ENCODE results near the gene CMSS1.

CMSS1 gene

GRCh38 chr3:100006570-100007271 is 189.1 kb downstream of the CMSS1 start:
- no peak overlapping the region for H3K27ac Mint-ChIP-seq
- no peak overlapping the region for H3K4me3 Mint-ChIP-seq
- H3K27me3 Mint-ChIP-seq (ENCODE audit: low read depth) = no peaks in the 10 kb centered on the region
- peaks cover 3% of the 10 kb centered on the region for H3K36me3 Mint-ChIP-seq (ENCODE audit: low read depth)
- H3K4me1 Mint-ChIP-seq (ENCODE audit: low read depth) = peaks cover 6% of the 10 kb centered on the region
- no peaks in the 10 kb centered on the region for H3K9me3 Mint-ChIP-seq

DNA sequence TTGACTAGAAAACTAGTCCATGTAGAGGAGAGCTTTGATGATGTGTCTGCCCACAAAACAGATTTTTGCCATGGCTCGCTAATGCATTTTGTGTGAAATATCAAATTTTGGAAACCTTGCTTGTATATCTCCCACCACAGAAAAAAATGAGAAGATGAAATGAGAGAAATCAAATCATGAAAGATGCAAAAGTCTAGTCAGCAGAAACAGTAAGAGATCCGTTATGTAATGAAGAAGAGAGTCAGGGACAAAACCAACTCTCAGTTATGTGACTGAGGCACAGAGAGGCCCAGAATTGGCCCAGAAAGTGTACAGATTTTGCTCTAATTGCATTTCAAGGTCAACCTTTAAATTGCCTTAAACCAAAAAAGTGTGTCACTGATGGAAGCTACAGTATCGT is 189.7 kb downstream of the CMSS1 start:
- Mint-ChIP-seq H3K9me3 (no peaks in the 10 kb centered on the region), H3K4me1 (ENCODE audit: low read depth) (peaks cover 6% of the 10 kb centered on the region), H3K27ac (no peak overlapping the region), H3K27me3 (ENCODE audit: low read depth) (no peaks in the 10 kb centered on the region), H3K4me3 (no peak overlapping the region), H3K36me3 (ENCODE audit: low read depth) (peaks cover 3% of the 10 kb centered on the region)

DNA sequence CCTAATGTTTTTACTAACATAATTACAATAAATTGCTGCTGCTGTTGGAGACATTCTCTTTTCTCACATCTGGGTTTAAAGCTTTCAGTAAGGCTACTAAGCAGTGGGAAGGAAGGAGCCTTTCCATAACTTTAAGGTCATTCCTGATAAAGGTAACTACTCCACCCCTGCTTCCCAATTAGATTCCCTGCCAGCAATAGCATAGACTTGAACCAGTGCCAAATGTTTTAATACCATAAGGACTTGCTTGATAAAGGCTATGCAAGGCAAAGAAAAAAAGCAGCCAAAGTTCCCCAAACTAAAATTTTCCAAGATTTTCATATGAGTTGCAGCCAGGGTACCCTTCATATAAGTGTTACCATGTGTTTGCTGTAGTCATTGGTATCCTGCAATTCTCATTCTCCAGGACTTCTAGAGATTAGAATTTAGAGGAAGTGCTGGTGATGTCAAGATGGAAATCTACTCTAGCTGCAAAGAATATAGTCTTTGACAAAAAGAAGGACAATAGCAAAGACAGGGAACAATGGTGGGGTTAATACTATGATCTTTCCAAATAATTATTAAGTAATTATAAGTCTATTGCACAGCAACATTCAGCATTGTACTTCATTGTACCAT is 190.5 kb downstream of the CMSS1 start:
- no peaks in the 10 kb centered on the region for H3K9me3 Mint-ChIP-seq
- H3K4me3 Mint-ChIP-seq = no peak overlapping the region
- H3K36me3 Mint-ChIP-seq (ENCODE audit: low read depth) = peaks cover 3% of the 10 kb centered on the region
- no peak overlapping the region for H3K27ac Mint-ChIP-seq
- no peaks in the 10 kb centered on the region for H3K27me3 Mint-ChIP-seq (ENCODE audit: low read depth)
- H3K4me1 Mint-ChIP-seq (ENCODE audit: low read depth) = peaks cover 4% of the 10 kb centered on the region

DNA sequence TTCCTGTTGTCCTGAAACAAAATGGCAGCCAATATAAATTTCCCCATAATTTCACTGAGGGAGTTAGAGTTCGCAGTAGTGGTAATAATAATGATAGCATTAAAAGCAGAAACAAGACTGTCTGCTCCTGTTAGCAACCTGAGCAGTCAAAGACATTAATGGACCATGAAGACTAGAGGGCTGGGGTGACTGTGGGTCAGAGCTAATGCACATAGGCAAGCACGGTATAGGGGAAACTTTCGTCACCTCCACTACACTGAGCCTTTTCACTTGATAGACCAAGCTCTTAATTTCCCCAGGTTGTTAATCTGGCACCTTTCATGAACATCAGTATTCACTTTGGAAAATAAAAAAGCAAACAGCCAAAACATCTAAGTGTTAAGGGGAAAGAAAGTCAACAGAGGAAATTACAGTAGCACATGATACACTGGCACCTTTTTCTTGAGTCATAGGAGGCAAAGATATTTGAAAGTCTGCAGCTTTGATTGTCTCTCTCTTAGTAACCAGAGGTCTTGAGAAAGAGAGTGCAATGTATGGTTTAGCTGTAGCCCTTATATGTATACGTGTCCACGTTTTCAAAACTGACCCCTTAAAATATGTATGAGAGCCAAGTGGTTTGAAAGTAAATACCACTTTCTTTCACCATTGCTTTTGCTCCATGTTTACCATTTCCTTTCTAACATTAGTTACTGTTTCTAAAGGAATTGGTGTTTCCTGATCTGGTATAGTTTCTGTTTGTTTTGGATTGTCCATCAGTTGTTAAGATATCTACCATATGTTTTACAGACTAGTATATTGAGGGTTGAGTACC is 191.8 kb downstream of the CMSS1 start:
- no peak overlapping the region for H3K4me3 Mint-ChIP-seq
- H3K4me1 Mint-ChIP-seq (ENCODE audit: low read depth) = peaks cover 4% of the 10 kb centered on the region
- peaks cover 1% of the 10 kb centered on the region for H3K36me3 Mint-ChIP-seq (ENCODE audit: low read depth)
- no peaks in the 10 kb centered on the region for H3K27me3 Mint-ChIP-seq (ENCODE audit: low read depth)
- H3K27ac Mint-ChIP-seq = no peak overlapping the region
- no peaks in the 10 kb centered on the region for H3K9me3 Mint-ChIP-seq

- H3K4me1 Mint-ChIP-seq (ENCODE audit: low read depth) = peaks cover 2% of the 10 kb centered on the region
- peaks cover 4% of the 10 kb centered on the region for H3K9me3 Mint-ChIP-seq
- peaks cover 1% of the 10 kb centered on the region for H3K36me3 Mint-ChIP-seq (ENCODE audit: low read depth)
- no peak overlapping the region for H3K27ac Mint-ChIP-seq
- H3K4me3 Mint-ChIP-seq = no peak overlapping the region
- H3K27me3 Mint-ChIP-seq (ENCODE audit: low read depth) = no peaks in the 10 kb centered on the region
These were observed 192.4 kb downstream of the CMSS1 start for GRCh38 chr3:100010087-100010417.

GRCh38 chr3:100018806-100019205 is 201.1 kb downstream of the CMSS1 start:
- Mint-ChIP-seq H3K27me3 (ENCODE audit: low read depth) (no peaks in the 10 kb centered on the region), H3K27ac (no peak overlapping the region), H3K4me1 (ENCODE audit: low read depth) (no peaks in the 10 kb centered on the region), H3K9me3 (peaks cover 6% of the 10 kb centered on the region), H3K36me3 (ENCODE audit: low read depth) (peaks cover 2% of the 10 kb centered on the region), H3K4me3 (no peak overlapping the region)

DNA sequence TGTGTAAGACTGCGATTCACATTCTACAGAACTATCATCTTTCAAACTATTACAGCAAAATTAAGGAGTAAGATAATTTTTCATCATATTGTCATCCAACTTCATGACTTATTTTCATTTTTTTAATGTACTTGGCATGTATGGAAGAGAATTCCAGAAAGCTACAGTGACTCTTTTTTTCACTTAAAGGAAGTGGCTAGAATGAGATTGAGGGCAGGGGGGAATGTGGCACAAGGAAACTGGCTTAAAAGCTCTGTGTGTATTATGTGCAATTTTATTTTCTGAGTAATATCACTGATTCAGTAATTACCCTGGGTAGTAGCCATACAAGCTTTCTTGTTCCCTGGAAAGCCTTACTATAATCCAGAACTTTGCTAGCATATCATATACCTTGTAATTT is 202.1 kb downstream of the CMSS1 start:
- Mint-ChIP-seq H3K4me3 (no peak overlapping the region), H3K27ac (no peak overlapping the region), H3K9me3 (peaks cover 5% of the 10 kb centered on the region), H3K27me3 (ENCODE audit: low read depth) (no peaks in the 10 kb centered on the region), H3K4me1 (ENCODE audit: low read depth) (no peaks in the 10 kb centered on the region), H3K36me3 (ENCODE audit: low read depth) (peaks cover 2% of the 10 kb centered on the region)

DNA sequence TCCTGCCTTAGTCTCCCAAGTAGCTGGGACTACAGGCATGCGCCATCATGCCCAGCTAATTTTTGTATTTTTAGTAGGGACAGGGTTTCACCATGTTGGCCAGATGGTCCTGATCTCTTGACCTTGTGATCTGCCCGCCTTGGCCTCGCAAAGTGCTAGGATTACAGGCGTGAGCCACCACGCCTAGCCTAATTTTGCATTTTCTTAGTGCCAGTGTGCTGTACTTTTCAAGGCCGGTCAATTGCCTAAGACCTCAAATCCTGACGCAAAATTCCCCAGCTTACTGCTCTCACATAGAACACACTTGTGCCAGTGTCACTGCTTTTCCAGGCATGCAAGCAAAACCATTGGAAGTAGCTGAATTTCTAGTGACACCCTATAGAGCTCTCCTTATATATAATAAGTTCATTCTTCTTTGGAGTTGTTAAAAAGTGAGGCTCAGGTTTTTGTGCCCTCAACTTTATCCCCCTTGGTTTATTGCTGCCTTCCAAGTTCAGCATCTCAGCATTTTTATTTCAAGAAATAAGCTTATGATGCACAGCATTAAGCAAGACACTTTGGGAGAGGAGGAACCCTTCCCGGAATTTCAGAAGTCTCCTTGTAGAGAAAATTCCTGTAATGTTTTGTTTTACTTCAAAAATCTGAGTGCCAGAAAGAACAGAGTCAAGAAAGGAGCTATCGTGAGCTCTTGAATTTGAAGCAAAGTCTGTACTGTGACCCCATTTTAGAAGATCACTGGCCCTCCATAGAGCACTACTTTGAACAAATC is 203.4 kb downstream of the CMSS1 start:
- no peaks in the 10 kb centered on the region for H3K4me1 Mint-ChIP-seq (ENCODE audit: low read depth)
- H3K27ac Mint-ChIP-seq = no peak overlapping the region
- H3K9me3 Mint-ChIP-seq = no peaks in the 10 kb centered on the region
- no peaks in the 10 kb centered on the region for H3K27me3 Mint-ChIP-seq (ENCODE audit: low read depth)
- H3K4me3 Mint-ChIP-seq = no peak overlapping the region
- H3K36me3 Mint-ChIP-seq (ENCODE audit: low read depth) = peaks cover 2% of the 10 kb centered on the region

GRCh38 chr3:100022506-100022905 is 204.8 kb downstream of the CMSS1 start:
- Mint-ChIP-seq H3K4me3 (no peak overlapping the region), H3K27me3 (ENCODE audit: low read depth) (no peaks in the 10 kb centered on the region), H3K9me3 (no peaks in the 10 kb centered on the region), H3K4me1 (ENCODE audit: low read depth) (no peaks in the 10 kb centered on the region), H3K36me3 (ENCODE audit: low read depth) (no peaks in the 10 kb centered on the region), H3K27ac (no peak overlapping the region)

DNA sequence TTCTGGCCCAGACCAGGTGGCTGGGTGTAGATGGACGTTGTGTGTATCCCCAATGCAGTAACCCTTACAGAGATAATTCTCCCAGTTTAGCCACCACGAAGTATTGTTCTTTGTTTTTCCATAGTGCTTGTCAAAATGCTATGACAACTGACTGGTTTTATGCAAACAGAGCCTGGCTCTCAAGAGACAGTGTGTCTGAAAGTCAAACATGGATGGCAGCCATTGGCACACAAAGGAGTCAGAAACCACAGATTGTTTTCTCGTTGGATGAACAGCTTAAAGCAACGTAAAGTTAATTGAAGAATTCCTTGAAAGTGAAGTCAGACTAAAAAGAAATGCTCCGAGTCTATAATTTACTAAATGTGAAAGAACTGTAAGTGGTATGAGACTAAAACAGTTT is 205.5 kb downstream of the CMSS1 start:
- Mint-ChIP-seq H3K4me1 (ENCODE audit: low read depth) (no peaks in the 10 kb centered on the region), H3K9me3 (no peaks in the 10 kb centered on the region), H3K27me3 (ENCODE audit: low read depth) (no peaks in the 10 kb centered on the region), H3K4me3 (no peak overlapping the region), H3K27ac (no peak overlapping the region), H3K36me3 (ENCODE audit: low read depth) (no peaks in the 10 kb centered on the region)

DNA sequence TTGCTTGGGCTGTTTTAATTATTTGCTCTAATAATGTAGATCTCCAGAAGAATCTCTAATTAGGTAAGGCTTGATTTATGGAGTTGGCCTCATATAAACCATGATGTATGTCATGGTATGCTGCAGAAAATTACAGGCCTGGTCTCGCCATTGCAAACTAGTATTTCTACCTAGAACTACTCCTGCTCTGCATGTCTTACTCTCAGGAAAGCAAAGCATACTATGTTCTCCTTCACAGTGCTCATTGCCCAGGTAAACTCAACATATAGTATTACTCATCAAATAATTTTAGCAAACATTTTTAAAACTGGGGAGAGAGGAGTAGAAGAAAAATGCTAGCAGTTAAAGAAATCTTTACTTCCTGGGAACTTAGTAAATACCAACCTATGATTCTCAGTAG is 205.9 kb downstream of the CMSS1 start:
- no peaks in the 10 kb centered on the region for H3K27me3 Mint-ChIP-seq (ENCODE audit: low read depth)
- no peaks in the 10 kb centered on the region for H3K4me1 Mint-ChIP-seq (ENCODE audit: low read depth)
- H3K9me3 Mint-ChIP-seq = no peaks in the 10 kb centered on the region

GRCh38 chr3:100024520-100025303 is 207.1 kb downstream of the CMSS1 start:
- Mint-ChIP-seq H3K4me3 (no peak overlapping the region), H3K9me3 (no peaks in the 10 kb centered on the region), H3K36me3 (ENCODE audit: low read depth) (no peaks in the 10 kb centered on the region), H3K27me3 (ENCODE audit: low read depth) (no peaks in the 10 kb centered on the region), H3K27ac (no peak overlapping the region), H3K4me1 (ENCODE audit: low read depth) (no peaks in the 10 kb centered on the region)

More for the DNA sequence above, 205.9 kb downstream of the CMSS1 start:
- Mint-ChIP-seq H3K36me3 (ENCODE audit: low read depth) (no peaks in the 10 kb centered on the region), H3K27ac (no peak overlapping the region), H3K4me3 (no peak overlapping the region)

- H3K4me1 Mint-ChIP-seq (ENCODE audit: low read depth) = peaks cover 4% of the 10 kb centered on the region
These were observed 209.7 kb downstream of the CMSS1 start for GRCh38 chr3:100027321-100027720.

DNA sequence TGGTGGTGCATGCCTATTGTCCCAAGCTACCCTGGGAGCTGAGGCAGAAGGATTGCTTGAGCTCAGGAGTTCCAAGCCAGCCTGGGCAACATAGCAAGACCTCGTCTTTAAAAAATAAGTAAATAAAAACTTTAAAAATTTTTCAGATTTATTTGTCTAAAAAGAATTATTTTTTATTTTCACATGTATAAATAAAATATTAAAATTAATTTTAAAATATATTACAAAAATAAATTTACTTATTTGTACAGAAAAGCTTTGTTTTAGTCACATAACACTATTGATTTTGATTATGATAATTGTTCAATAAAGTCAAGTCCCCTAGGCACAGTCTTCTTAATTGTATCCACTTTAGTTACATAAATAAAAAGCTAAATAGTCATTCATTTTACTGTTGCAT is 211.4 kb downstream of the CMSS1 start:
- no peak overlapping the region for H3K27ac Mint-ChIP-seq
- peaks cover 7% of the 10 kb centered on the region for H3K4me1 Mint-ChIP-seq (ENCODE audit: low read depth)
- peaks cover 4% of the 10 kb centered on the region for H3K36me3 Mint-ChIP-seq (ENCODE audit: low read depth)
- H3K4me3 Mint-ChIP-seq = no peak overlapping the region
- no peaks in the 10 kb centered on the region for H3K9me3 Mint-ChIP-seq
- no peaks in the 10 kb centered on the region for H3K27me3 Mint-ChIP-seq (ENCODE audit: low read depth)

More at GRCh38 chr3:100027321-100027720, 209.7 kb downstream of the CMSS1 start:
- H3K9me3 Mint-ChIP-seq = no peaks in the 10 kb centered on the region
- H3K4me3 Mint-ChIP-seq = no peak overlapping the region
- no peak overlapping the region for H3K27ac Mint-ChIP-seq
- no peaks in the 10 kb centered on the region for H3K36me3 Mint-ChIP-seq (ENCODE audit: low read depth)
- no peaks in the 10 kb centered on the region for H3K27me3 Mint-ChIP-seq (ENCODE audit: low read depth)

Data from T-helper 1 cell treated with Interleukin-12 subunit alpha and Interleukin-12 subunit beta and Interleukin-4 antibody, amounts not matched to agents 30 μg/mL and 1 μg/mL, for 36 hours (primary cell).